Measurements from ENCODE around the gene VWA5B1.
A peak's percentile ranks its signal among the peaks of the same experiment; 100 is the strongest.

The VWA5B1 gene

DNA sequence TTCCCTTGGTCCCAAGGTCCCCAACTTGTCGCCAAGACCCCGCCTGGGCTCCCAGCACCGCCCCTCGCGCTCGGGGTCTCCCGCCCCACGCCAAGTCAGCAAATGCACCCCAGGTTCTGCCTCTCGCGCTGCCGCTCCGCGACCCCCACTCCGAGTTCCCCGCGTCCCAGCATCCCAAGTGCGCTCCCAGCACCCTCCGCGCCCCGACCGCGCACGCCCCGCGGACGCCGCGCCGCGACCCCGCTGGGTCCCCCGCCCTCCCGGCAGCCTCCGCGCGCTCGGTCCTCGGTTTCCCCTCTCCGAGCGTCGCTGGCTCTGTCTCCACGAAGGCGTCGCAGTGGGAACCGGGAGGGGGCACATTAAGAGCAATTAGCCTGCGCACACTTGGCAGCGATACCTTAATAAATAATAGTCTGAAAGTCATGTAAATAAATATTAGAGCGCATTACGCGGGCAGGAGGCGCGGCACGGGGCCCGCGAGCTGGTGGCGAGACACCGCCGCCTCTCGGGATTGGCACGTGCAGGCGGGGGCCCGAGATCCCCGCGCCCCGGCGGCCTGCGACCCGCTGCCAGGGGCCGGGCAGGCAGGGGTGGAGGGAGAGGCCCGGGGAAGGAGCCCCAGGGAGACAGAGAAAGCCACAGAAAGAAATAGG lies 75.9 kb downstream of the VWA5B1 start:
- ATAC-seq (replicated peaks), result no peak
- peaks cover 2 to 8% of the 10 kb centered on the region in 2 donors for H3K4me1 Mint-ChIP-seq
- H3K36me3 Mint-ChIP-seq, result no peaks in the 10 kb centered on the region
- DNase-seq, result no peak
- H3K9me3 Mint-ChIP-seq, result no peaks in the 10 kb centered on the region
- H3K27ac Mint-ChIP-seq, result no peak overlapping the region
- no peak overlapping the region for H3K4me3 Mint-ChIP-seq
- H3K27me3 Mint-ChIP-seq, result peaks cover 71 to 90% of the 10 kb centered on the region in 2 donors

DNA sequence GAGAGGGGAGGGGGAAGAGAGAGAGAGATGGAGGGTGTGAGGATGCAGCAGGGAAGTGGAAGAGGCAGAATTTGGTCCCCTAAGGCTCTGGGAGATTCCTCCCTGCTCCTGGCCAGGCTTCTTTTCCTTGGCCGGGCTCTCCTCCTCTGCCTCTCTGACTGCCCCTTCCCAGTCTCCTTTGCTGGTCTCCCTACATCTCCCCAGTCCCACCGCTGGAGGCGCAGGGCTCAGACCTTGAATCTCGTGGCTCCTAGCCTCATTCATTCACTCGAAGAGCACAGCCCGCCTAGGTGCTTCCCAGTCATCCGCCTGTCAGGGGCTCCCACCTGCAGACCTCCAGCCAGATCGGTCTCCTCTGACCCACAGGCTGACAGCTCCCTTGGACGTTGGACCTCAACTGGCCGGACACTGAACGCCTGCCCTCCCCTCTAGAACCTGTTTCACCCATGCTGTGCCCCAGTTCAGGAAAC lies 76.5 kb downstream of the VWA5B1 start:
- Mint-ChIP-seq H3K4me3 (peak overlapping the region in 1 of 2 donors; percentile 40), H3K4me1 (peaks cover 7 to 12% of the 10 kb centered on the region in 2 donors), H3K9me3 (no peaks in the 10 kb centered on the region), H3K27me3 (peaks cover 71 to 89% of the 10 kb centered on the region in 2 donors), H3K27ac (no peak overlapping the region), H3K36me3 (no peaks in the 10 kb centered on the region)
- DNase-seq (no peak), ATAC-seq (replicated peaks) (peak; percentile 38 to 46)

DNA sequence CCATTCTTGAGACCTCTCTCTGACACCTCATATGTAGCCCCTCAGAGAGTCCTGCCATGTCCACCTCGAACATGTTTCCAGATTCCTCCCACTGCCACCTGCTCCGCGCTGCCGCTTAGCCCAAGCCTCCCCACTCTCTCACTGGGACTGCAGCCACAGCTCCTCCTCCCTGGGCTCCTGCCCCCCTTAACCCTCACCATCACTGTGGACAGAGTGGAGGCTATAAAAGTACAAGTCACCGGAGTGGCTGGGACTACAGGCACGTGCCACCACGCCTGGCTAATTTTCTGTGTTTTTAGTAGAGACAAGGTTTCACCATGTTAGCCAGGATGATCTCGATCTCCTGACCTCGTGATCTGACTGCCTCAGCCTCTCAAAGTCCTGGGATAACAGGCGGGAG lies 77.0 kb downstream of the VWA5B1 start:
- peaks cover 7 to 12% of the 10 kb centered on the region in 2 donors for H3K4me1 Mint-ChIP-seq
- DNase-seq (no peak), ATAC-seq (replicated peaks) (no peak)
- no peak overlapping the region for H3K4me3 Mint-ChIP-seq
- H3K36me3 Mint-ChIP-seq, result no peaks in the 10 kb centered on the region
- H3K27ac Mint-ChIP-seq, result no peak overlapping the region
- H3K9me3 Mint-ChIP-seq, result no peaks in the 10 kb centered on the region
- H3K27me3 Mint-ChIP-seq, result peaks cover 66 to 85% of the 10 kb centered on the region in 2 donors

DNA sequence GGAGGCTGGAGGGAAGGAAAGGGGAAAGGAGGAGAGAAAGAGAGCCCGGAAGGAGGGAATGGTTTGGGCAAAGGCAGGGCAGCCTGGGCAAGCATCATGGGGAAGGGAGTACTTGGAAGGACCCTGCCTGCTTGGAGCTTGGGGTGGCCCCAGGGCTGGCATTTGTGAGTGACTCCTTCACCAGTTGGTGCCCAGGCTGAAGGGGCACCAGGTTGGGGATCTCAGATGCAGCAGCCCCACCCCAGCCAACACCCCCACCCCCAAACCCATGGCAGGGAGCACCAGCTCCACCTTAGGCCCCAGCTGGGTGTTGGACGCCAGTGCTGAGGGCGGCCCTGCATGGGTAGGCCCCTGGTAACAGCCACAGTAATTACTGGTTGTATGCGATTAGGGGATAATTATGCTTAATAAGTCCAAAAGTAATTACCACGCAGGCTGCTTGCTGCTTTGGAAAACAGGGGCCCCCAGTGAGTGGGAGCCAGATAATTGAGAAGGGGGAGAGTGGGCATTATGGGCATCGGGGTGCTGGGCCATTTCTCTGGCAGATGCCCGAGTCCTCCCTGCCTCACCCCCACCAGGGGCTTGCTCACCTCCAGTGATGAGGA lies 78.3 kb downstream of the VWA5B1 start:
- Mint-ChIP-seq H3K27ac (no peak overlapping the region), H3K4me3 (no peak overlapping the region), H3K36me3 (no peaks in the 10 kb centered on the region), H3K4me1 (peaks cover 7 to 17% of the 10 kb centered on the region in 2 donors), H3K27me3 (peaks cover 61 to 86% of the 10 kb centered on the region in 2 donors), H3K9me3 (no peaks in the 10 kb centered on the region)
- DNase-seq (no peak), ATAC-seq (replicated peaks) (no peak)

DNA sequence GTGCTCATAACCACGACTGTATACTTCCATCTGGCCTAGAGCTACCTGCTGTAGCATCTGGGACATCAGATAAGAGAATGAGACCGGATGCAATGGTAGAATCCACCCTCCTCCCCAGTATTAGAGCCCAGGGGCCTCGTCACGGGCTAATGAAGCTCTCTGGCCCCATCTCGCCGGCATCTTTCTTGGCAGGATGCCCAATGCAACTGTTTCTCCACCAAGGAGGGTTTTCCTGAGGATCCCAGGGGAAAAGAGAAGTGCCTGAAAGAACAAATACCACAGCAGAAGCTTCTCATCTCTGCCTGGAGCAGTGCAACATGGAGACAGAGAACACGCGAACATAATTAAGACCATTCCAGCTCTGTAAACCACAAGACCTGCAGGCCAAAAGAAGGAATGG lies 80.0 kb downstream of the VWA5B1 start:
- Mint-ChIP-seq H3K27ac (no peak overlapping the region), H3K9me3 (no peaks in the 10 kb centered on the region), H3K4me1 (peaks cover 7 to 17% of the 10 kb centered on the region in 2 donors), H3K27me3 (peaks cover 52 to 76% of the 10 kb centered on the region in 2 donors), H3K4me3 (no peak overlapping the region), H3K36me3 (no peaks in the 10 kb centered on the region)
- ATAC-seq (replicated peaks) (no peak), DNase-seq (no peak)

DNA sequence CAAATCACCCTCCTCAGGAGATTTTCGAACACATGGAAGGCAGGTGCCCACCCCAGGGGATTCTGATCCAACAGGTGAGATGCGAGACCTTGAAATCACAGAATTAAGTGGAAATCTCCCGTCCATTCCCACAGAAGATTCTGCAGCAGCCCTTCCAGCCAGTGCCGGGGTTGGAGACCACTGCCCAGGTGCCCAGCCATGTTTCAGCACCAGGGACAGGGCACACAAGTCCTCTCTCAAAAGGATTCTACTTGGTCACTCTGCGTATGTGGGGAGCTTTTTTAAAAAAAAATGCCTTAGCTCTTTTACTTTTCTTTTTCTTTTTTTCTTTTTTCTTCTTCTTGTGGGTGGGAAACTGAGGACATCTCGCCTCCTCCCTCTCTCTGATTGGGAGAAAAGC lies 80.7 kb downstream of the VWA5B1 start:
- H3K9me3 Mint-ChIP-seq, result no peaks in the 10 kb centered on the region

DNA sequence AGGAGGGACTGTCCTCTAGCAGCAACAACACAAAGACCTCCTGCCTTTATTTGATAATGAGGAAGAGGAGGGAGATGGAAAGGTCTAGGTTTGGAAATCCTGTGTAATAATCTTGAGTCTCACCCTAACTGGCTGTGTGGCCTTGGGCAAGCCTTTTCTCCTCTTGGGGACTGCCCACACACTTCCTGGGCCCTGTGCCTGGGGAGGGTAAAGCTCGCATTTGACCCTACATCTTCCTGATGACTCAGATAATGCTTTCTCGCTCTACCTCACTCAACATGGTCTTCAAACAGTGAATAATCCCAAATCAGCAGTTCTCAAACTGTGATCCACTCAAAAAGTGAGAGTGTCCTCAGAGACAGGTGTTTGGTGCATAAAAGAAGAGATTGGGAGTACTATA lies 81.2 kb downstream of the VWA5B1 start:
- Mint-ChIP-seq H3K9me3 (no peaks in the 10 kb centered on the region), H3K27ac (no peak overlapping the region), H3K4me1 (peaks cover 7 to 18% of the 10 kb centered on the region in 2 donors), H3K4me3 (no peak overlapping the region), H3K27me3 (peaks cover 57 to 74% of the 10 kb centered on the region in 2 donors), H3K36me3 (no peaks in the 10 kb centered on the region)
- DNase-seq (no peak), ATAC-seq (replicated peaks) (peak; percentile 36 to 62)

More for the DNA sequence above, 80.7 kb downstream of the VWA5B1 start:
- Mint-ChIP-seq H3K27ac (no peak overlapping the region), H3K36me3 (no peaks in the 10 kb centered on the region), H3K27me3 (peaks cover 54 to 75% of the 10 kb centered on the region in 2 donors), H3K4me1 (peaks cover 7 to 17% of the 10 kb centered on the region in 2 donors), H3K4me3 (no peak overlapping the region)
- no peak for DNase-seq
- no peak for ATAC-seq (replicated peaks)

DNA sequence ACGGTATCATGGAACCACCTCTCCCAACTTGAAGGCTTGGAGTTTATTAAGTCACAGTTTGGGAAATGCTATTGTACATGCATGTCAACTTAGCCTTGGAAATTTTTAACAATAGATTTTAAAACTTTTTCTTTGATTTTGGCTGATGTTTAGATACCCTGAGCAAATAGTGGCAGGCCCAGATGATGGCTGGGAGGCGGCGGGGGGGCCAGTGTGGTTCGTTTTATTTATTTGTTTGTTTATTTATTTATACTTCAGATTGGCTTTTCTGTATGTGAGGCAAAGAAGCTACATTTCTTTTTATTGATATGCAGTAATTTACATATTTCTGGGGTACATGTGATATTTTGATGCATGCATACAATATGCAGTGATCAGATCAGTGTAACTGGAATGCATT lies 82.0 kb downstream of the VWA5B1 start:
- Mint-ChIP-seq H3K27ac (no peak overlapping the region), H3K9me3 (no peaks in the 10 kb centered on the region), H3K27me3 (peaks cover 56 to 74% of the 10 kb centered on the region in 2 donors), H3K4me1 (peaks cover 7 to 11% of the 10 kb centered on the region in 2 donors), H3K4me3 (no peak overlapping the region), H3K36me3 (no peaks in the 10 kb centered on the region)
- DNase-seq (no peak), ATAC-seq (replicated peaks) (no peak)

DNA sequence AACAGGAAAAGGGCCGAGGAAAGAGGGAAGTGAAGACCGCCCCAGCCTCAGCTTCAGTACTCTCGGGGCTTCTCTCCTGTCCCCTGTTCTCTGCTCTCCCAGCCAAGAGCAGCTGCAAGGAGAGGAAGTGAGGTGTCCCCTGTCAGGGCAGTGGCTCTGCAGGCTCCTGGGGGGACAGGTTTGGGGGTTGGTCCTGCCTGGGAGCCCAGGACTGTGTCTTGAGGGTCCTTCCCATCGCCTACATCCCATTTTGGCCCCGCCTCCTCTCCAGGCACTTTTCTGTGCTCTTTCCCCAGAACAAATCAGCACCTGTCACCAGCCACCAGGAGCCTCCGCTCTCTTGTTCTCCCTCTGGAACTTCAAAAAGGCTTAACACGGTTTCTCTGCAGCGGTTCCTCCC lies 82.6 kb downstream of the VWA5B1 start:
- H3K4me3 Mint-ChIP-seq, result no peak overlapping the region
- no peaks in the 10 kb centered on the region for H3K9me3 Mint-ChIP-seq
- H3K27me3 Mint-ChIP-seq, result peaks cover 52 to 72% of the 10 kb centered on the region in 2 donors
- ATAC-seq (replicated peaks), result peak; percentile 44 to 67
- H3K27ac Mint-ChIP-seq, result no peak overlapping the region
- H3K4me1 Mint-ChIP-seq, result peaks cover 7 to 10% of the 10 kb centered on the region in 2 donors
- no peak for DNase-seq
- H3K36me3 Mint-ChIP-seq, result no peaks in the 10 kb centered on the region

DNA sequence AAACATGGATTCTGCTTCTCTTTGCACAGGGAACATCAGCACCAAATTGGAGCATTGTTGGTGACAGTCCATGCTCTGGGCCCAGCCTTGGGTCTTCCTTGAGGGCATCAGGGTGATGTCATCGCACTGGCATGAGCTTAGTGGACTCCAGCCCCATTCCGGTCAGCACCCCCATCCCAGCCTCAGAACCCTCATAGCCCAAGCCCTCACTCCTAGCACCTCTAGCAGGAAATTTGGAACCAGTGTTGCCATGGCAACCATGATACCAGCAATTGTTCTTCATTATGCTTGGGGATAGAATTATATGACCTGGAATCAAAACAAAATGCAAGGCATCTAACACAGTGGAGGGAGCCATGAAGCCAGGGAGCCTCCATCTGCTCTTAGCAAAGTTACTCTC lies 83.1 kb downstream of the VWA5B1 start:
- ATAC-seq (replicated peaks) (no peak), DNase-seq (no peak)
- no peak overlapping the region for H3K27ac Mint-ChIP-seq
- no peaks in the 10 kb centered on the region for H3K9me3 Mint-ChIP-seq
- no peaks in the 10 kb centered on the region for H3K36me3 Mint-ChIP-seq
- H3K27me3 Mint-ChIP-seq, result peaks cover 52 to 72% of the 10 kb centered on the region in 2 donors
- peaks cover 7 to 10% of the 10 kb centered on the region in 2 donors for H3K4me1 Mint-ChIP-seq
- H3K4me3 Mint-ChIP-seq, result no peak overlapping the region

DNA sequence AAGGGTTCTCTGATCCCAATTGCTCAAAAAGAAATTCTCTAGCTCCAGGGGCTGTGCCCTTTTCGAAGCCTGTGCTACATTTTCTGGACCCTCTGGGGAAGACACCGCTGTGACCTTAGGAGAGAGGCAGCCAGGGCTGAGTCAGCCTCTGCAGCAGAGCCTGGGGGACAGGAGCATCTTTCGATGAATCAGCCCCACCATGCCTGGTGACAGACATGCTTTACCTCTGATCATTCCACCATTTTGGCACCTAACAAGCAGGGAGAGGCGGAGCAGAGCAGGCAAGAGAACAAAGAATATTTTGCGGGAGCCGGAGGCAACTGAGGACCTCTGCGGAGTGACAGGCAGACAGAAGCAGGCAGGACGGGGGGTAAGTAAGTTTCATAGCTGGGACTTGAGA lies 84.9 kb downstream of the VWA5B1 start:
- H3K4me1 Mint-ChIP-seq, result peaks cover 12 to 13% of the 10 kb centered on the region in 2 donors
- no peak overlapping the region for H3K4me3 Mint-ChIP-seq
- no peaks in the 10 kb centered on the region for H3K36me3 Mint-ChIP-seq
- no peak overlapping the region for H3K27ac Mint-ChIP-seq
- ATAC-seq (replicated peaks) (no peak), DNase-seq (no peak)
- H3K9me3 Mint-ChIP-seq, result no peaks in the 10 kb centered on the region
- H3K27me3 Mint-ChIP-seq, result peaks cover 52 to 66% of the 10 kb centered on the region in 2 donors

DNA sequence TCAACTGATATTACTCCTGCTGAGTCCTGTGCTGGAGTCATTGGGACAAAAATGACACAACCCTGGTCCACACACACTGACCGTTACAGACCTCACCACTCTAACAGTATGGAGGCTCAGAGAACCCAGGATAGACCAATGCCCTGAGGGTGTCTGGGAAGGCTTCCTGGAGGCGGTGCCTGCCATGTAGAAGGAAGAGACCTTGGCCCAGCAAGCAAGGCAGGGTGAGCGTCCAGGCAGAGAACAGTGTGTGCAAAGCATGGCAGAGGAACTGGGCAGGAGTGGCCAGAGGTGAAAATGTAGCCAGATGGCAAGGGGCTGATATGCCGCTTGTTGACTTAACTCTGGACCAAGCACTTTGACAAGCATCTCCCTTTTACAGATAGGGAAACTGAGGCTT lies 85.5 kb downstream of the VWA5B1 start:
- H3K9me3 Mint-ChIP-seq, result no peaks in the 10 kb centered on the region
- no peak overlapping the region for H3K4me3 Mint-ChIP-seq
- no peak for ATAC-seq (replicated peaks)
- H3K36me3 Mint-ChIP-seq, result no peaks in the 10 kb centered on the region
- no peak overlapping the region for H3K27ac Mint-ChIP-seq
- H3K27me3 Mint-ChIP-seq, result peaks cover 52 to 61% of the 10 kb centered on the region in 2 donors
- H3K4me1 Mint-ChIP-seq, result peaks cover 17 to 19% of the 10 kb centered on the region in 2 donors
- DNase-seq, result no peak

DNA sequence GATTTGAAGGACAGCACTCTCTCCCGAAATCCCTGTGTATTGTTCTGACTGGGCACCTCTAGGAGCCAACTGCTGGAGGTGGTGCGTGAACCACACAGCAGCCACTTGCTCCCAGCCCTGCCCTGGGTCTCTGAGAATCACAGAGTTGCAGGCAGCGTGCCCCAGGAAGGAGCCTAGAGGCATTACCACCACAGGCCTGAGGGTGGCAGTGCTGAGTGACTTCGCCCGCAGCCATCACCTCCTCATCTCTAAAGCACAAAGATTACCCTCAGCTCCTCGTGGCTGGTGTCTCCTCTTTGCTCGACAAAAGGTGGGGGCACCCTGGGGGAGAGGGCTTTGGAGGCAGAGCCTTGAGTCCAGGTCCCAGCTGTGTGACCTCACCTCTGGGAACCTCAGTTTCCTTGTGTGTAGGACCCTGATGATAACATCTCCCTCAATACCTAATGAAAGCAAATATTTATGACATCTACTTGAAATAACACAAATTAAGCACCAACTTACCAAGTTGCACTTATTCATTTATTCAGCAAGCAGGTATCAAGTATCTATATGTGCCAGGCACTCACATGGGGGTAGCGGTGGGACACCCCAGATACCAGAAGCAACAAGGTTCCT lies 86.3 kb downstream of the VWA5B1 start:
- H3K36me3 Mint-ChIP-seq, result no peaks in the 10 kb centered on the region
- H3K27ac Mint-ChIP-seq, result no peak overlapping the region
- no peak overlapping the region for H3K4me3 Mint-ChIP-seq
- ATAC-seq (replicated peaks) (peak; percentile 54 to 59), DNase-seq (peak; percentile 29)
- H3K9me3 Mint-ChIP-seq, result no peaks in the 10 kb centered on the region
- peaks cover 44 to 53% of the 10 kb centered on the region in 2 donors for H3K27me3 Mint-ChIP-seq
- peaks cover 11 to 17% of the 10 kb centered on the region in 2 donors for H3K4me1 Mint-ChIP-seq

DNA sequence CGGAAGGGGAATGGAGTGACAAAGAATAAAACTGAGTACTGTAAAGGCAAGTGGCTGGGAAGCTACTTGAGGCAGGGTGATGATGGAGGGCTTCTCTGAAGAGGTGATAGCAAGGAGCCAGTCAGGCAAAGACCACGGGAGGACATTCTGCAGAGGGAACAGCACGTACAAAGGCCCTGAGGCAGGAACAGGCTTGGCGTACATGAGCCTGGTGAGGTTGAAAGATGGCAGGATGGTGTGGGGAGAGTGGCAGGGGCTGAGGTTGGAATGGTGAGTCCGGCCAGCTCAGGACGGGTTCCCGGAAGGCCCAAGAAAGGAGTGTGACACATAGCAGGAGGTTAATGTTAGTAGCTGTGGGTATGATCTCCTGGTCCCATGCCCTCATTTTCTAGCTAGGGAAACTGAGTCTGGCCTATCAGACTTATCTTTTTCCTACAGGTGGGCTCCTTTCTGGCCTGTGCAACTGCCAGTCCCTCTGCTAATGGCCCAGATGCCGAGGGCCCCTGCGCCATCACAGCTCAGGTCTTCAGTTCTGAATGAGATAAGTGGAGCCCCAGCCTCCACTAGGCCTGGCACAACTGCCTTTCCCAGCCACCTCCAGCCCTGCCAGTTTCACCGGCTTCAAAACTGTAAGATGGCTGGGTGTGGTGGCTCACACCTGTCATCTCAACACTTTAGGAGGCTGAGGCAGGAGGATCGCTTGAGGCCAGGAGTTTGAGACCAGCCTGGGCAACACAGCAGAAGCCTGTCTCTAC lies 87.0 kb downstream of the VWA5B1 start:
- peaks cover 0 to 3% of the 10 kb centered on the region in 2 donors for H3K9me3 Mint-ChIP-seq
- no peaks in the 10 kb centered on the region for H3K36me3 Mint-ChIP-seq
- no peak overlapping the region for H3K27ac Mint-ChIP-seq
- no peak for ATAC-seq (replicated peaks)
- no peak overlapping the region for H3K4me3 Mint-ChIP-seq
- H3K27me3 Mint-ChIP-seq, result peaks cover 49 to 58% of the 10 kb centered on the region in 2 donors
- H3K4me1 Mint-ChIP-seq, result peaks cover 10 to 16% of the 10 kb centered on the region in 2 donors
- DNase-seq, result no peak
